ENCODE data around the gene DUSP1.

GRCh38 chr5:172771439-172772111, 580 bp upstream of the DUSP1 start:
- TF ChIP-seq CTCF (IDR thresholded peaks at IDR 0.05) = no peak
- no peak for TF ChIP-seq EZH2phosphoT487 (IDR thresholded peaks at IDR 0.05)
- no peak for TF ChIP-seq EZH2 (IDR thresholded peaks at IDR 0.05)

Data from neural progenitor cell (in vitro differentiated cells).